ENCODE results near the gene KCNMB4.

The KCNMB4 gene

GRCh38 chr12:70448371-70448770 lies 82.3 kb downstream of the KCNMB4 start:
- no peak for DNase-seq

GRCh38 chr12:70449074-70449752 lies 83.1 kb downstream of the KCNMB4 start:
- DNase-seq = no peak

DNA sequence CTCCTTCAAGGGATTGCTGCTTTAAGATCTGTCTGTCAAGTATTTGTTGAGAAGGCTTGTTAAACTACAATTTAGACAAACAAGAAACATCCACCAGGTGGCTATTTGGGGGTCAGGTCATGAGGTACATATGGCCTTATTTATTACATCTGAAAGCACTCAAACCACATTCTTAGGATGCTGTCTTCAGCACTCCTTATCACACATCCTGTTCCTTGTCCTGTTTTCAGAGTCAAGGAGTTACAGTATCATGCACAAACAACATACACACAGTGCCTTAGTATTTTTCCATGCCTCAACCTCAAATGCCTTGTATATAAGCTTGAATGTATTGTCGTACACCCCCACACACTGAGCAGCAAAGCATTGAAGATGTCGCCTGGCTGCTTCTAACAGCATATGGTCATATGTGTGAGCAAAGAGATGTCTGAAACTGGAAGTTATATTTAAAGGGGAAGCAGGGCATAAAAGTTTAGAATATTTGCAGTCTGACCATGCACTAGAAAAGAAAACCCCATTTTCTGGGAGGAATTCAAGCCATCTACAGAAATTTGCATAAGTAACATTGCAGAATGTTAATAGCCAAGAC lies 83.8 kb downstream of the KCNMB4 start:
- no peak for DNase-seq

GRCh38 chr12:70451528-70451927 lies 85.4 kb downstream of the KCNMB4 start:
- no peak for DNase-seq

DNA sequence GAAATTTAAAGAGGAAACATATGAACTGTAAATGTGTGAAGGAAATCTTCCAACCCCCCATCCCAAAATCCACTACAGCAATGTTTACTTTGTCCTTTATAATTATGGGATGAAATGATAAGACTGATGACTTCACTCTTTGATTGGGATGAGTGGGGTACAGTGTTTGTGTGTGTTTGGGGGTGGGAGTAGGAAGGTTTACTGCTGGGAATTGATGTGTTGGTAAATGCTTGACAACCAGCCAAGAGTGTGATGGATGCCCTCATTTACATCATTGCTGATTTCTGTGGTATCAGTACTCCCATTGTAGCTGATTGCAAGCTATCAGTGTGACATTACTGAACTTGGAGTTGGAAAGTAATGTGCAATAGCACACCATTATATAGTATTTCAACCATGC lies 90.9 kb downstream of the KCNMB4 start:
- DNase-seq = no peak

DNA sequence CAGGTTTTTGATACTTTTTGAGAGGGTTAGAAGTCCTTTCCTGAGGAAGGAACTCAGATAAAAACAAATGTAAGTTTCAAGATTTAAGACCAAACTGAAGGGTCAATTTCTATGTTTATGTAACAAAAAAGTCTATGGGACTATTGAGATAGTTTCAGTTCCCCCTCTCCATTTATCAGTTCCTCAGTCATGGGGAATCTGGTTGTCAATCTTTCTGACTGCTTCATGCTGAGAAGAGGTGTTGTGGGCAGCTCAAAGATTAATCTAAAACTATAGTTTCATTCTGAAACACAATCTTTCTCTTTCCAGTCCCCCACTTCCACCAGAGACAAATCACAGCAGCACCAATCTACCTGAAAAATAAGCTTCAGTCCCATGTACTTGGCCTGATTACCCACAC lies 93.7 kb downstream of the KCNMB4 start:
- no peak for DNase-seq

DNA sequence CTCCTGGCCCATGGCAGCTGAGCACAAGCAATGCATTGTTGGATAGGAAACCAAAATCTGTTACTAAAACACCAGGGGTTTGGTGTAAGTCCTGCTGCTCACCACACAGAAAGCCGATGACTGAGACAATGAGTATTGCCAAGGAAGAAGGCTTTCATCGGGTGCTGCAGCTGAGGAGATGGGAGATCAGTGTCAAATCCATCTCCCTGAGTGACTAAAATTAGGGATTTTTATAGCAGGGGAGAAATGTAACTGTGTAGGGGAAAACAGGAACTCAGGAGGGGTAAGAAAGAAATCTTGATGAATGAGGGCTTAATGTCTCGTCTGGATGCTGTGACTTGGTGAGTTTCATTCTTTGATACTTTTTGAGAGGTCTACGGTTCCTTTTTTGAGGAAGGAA lies 97.9 kb downstream of the KCNMB4 start:
- DNase-seq = no peak

GRCh38 chr12:70466753-70467152 lies 100.7 kb downstream of the KCNMB4 start:
- no peak for DNase-seq

DNA sequence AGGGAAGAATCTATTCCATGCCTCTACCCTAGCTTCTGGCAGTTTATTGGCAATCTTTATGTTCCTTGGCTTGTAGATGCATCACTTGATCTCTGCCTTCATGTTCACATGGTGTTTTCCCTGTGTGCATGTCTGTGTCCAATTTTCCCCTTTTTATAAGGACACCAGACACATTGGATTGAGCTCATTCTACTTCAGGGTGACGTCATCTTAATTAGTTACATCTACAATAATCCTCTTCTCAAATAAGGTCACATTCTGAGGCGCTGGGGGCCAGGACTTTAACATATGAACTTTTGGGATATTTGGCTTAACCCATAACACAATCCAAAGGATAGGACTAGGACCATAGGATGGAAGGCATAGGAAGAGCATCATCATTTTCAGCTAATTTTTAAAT lies 101.4 kb downstream of the KCNMB4 start:
- DNase-seq = no peak

DNA sequence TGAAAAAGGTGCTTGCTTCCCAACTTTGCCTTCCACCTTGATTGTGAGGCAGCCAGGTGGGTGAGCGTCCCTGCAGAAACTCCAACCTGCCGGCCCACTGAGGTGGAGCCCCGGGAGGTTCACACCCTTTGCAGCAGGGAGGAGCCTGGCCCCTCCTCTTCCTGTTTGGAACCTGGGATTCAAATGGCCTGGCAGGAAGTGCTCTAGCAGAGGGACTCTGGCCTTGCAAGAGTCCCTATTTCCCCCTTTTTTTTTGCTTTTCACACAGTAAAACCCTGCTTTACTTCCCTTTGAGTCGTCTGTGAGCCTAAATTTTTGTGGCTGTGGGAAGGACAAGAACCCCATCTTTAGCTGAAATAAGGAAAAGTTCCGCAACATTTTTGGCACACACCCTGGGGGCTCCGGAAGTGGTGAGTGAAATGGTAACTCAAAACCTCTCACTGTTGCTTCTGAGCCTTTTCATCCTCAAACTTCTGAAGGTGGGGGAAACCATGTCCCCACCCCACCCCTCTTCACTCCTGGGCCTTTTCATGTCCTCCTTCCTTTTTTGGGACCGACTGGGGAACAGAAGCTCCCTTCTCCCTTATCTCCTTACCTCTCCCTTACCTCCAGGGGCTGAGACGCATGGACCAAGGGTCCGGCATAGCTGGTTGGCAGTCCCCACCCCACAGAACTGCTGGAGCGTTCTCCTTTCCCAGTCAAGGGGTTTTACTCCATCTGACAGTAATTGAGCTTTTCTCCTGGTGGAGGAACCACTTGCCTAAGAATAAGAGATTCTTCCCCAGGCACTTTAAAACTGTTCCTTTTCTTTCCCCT lies 102.0 kb downstream of the KCNMB4 start:
- DNase-seq = no peak

DNA sequence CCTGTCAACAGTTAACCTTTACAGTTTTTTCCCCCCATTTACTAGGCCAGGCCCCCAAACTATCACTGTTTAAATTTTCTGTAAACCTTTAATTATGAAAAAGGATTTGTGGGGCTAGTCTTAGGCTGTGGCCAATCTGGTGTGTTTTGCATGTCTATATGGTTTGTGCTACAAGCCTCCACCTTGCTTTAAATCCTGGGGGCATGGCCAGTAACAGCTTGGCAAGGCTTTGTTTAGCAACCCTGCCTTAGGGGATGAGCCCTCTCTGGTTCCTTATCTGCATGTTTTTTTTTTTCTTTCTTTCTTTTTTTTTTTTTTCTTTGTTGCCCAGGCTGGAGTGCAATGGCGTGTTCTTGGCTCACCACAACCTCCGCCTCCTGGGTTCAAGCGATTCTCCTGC lies 102.7 kb downstream of the KCNMB4 start:
- DNase-seq = no peak

DNA sequence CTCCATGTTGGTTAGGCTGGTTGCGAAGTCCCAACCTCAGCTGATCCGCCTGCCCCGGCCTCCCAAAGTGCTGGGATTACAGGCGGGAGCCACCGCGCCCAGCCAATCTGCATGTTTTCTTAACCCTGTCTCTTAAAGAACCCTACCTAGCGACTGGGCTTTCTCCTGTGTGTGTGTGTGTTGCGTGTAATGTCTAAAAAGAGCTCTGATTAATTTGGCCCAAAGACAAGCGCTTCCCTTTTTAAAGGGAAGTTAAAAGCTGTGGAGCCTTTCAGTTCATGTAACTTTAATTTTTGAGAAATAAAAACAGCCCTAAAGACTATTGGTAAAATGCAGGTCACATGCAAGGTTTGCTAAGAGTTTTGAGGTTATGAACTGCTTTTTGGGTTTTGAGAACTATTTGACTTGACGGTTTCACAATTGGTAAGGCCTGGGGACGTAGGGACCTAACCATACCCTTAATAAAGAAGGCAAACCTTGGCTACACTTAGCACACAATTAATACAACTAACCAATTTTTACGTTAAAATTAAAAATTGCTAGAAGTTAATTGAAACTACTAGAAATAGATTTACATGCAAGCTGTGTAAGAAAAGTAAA lies 103.2 kb downstream of the KCNMB4 start:
- DNase-seq = no peak

GRCh38 chr12:70482764-70483163 lies 116.7 kb downstream of the KCNMB4 start:
- no peak for DNase-seq

All from NCI-H187 treated with DMSO at 0.1 percent for 48 hours (cell line).